SK-N-SH (cell line): ENCODE measurements around the gene THAP7. TPM values are rescaled to one million over a fixed set of nuclear protein-coding genes. Genes with fewer than 3 reads are reported as not detected.

Experiments
- CTCF ChIA-PET: fragments of 300-600, 350-600 bp; formaldehyde crosslinking; extraction: SDS; loops from one replicate; lab custom pipeline; 2021; lab: Yijun Ruan, JAX
- POLR2A ChIA-PET: fragments of 350-600 bp; sonication (Branson Sonifier 250); formaldehyde crosslinking; extraction: SDS; loops from one replicate; lab custom pipeline; 2020; ENCODE audit warnings: antibody characterized with exemption, inconsistent platforms; lab: Yijun Ruan, JAX
- DNase-seq: peaks from one replicate; pipeline ENCODE4 v3.0.0; 2012
- H2AFZ ChIP-seq: fragments of 200-600 bp; sonication (generic); 2 replicates; pipeline ENCODE4 v1.8.1; 2016; ENCODE audit warnings: antibody characterized with exemption, mild to moderate bottlenecking, low read depth
- H3F3A ChIP-seq: fragments of 200-600 bp; sonication (generic); replicated peaks from 2 replicates; pipeline ENCODE3; 2016; ENCODE audit warnings: antibody characterized with exemption, mild to moderate bottlenecking; ENCODE audit not compliant: insufficient read depth
- H3K27ac ChIP-seq, 2 experiments: fragments of 200-500 bp in 1 of 2; fragments of 200-600 bp in 1 of 2; sonication (Bioruptor generic) in 1 of 2; sonication (generic), shearing (Covaris generic) in 1 of 2; 2 replicates each; pipeline versions ENCODE4 v1.5.1 to v1.6.1; 2014 to 2016; ENCODE audit warnings: low read depth in 2 of 2, inconsistent platforms in 1 of 2, low read length in 1 of 2, mild to moderate bottlenecking in 1 of 2, mixed read lengths in 1 of 2
- H3K27me3 ChIP-seq: fragments of 200-600 bp; sonication (generic), shearing (Covaris generic); 2 replicates; pipeline ENCODE4 v1.6.1; 2016; ENCODE audit warnings: mixed run types; ENCODE audit not compliant: insufficient read depth
- H3K36me3 ChIP-seq, 2 experiments: fragments of 200-500 bp in 1 of 2; fragments of 200-600 bp in 1 of 2; sonication (Bioruptor generic) in 1 of 2; sonication (generic) in 1 of 2; replicated peaks in 1 of 2; 2 replicates each; pipeline versions ENCODE3 to v1.5.1; 2014 to 2016; ENCODE audit warnings: low read length in 1 of 2, mild to moderate bottlenecking in 1 of 2; ENCODE audit not compliant: insufficient read depth in 2 of 2, control insufficient read depth in 1 of 2
- H3K4me1 ChIP-seq, 2 experiments: fragments of 200-500 bp in 1 of 2; fragments of 200-600 bp in 1 of 2; sonication (Bioruptor generic) in 1 of 2; sonication (generic), shearing (Covaris generic) in 1 of 2; 2 replicates each; pipeline versions ENCODE4 v1.5.1 to v1.6.1; 2014 to 2016; ENCODE audit warnings: low read depth in 1 of 2, low read length in 1 of 2, mixed run types in 1 of 2; ENCODE audit not compliant: insufficient read depth in 2 of 2, control insufficient read depth in 1 of 2
- H3K4me2 ChIP-seq: fragments of 200-600 bp; sonication (generic), shearing (Covaris generic); 2 replicates; pipeline ENCODE4 v1.6.1; 2017; ENCODE audit warnings: mixed run types
- H3K4me3 ChIP-seq, 2 experiments: fragments of 200-500 bp in 1 of 2; fragments of 200-600 bp in 1 of 2; sonication (Bioruptor generic) in 1 of 2; sonication (generic), shearing (Covaris generic) in 1 of 2; 2 replicates each; pipeline versions ENCODE4 v1.5.1 to v1.8.1; 2014 to 2016; ENCODE audit warnings: low read depth in 2 of 2, inconsistent platforms in 1 of 2, low read length in 1 of 2, mild to moderate bottlenecking in 1 of 2, mixed read lengths in 1 of 2, moderate library complexity in 1 of 2
- H3K79me2 ChIP-seq: fragments of 200-600 bp; sonication (generic); 2 replicates; pipeline ENCODE4 v1.8.1; 2017; ENCODE audit warnings: mild to moderate bottlenecking; ENCODE audit not compliant: insufficient read depth
- H3K9ac ChIP-seq: fragments of 200-600 bp; sonication (generic); 2 replicates; pipeline ENCODE4 v1.6.1; 2017; ENCODE audit warnings: mixed run types
- H3K9me2 ChIP-seq: fragments of 200-600 bp; sonication (generic); 2 replicates; pipeline ENCODE4 v1.6.1; 2017; ENCODE audit warnings: mixed run types
- H3K9me3 ChIP-seq: fragments of 200-600 bp; sonication (generic); 2 replicates; pipeline ENCODE4 v1.6.1; 2017; ENCODE audit warnings: mixed run types, mild to moderate bottlenecking, moderate library complexity
- H4K20me1 ChIP-seq: fragments of 200-600 bp; sonication (generic); 2 replicates; pipeline ENCODE4 v1.6.1; 2017; ENCODE audit warnings: mild to moderate bottlenecking, mixed run types; ENCODE audit not compliant: insufficient read depth
- CTCF ChIP-seq: fragments of 200-600 bp; sonication (generic); IDR thresholded peaks from 2 replicates; pipeline ENCODE4 v1.6.1; 2017; ENCODE audit warnings: antibody characterized with exemption, mild to moderate bottlenecking, moderate library complexity
- ELF1 ChIP-seq: IDR thresholded peaks from 2 replicates; pipeline ENCODE4 v1.4.0; 2012
- EZH2phosphoT487 ChIP-seq: fragments of 200-600 bp; sonication (generic); IDR thresholded peaks from 2 replicates; pipeline ENCODE4 v1.6.1; 2017; ENCODE audit warnings: low read depth, mixed run types, mild to moderate bottlenecking, antibody characterized with exemption, moderate library complexity, borderline replicate concordance
- GABPA ChIP-seq: IDR thresholded peaks from 2 replicates; pipeline ENCODE4 v1.4.0; 2012; ENCODE audit warnings: low read depth, mild to moderate bottlenecking
- IRF3 ChIP-seq: fragments of 150-350 bp; IDR thresholded peaks from 2 replicates; pipeline ENCODE4 v1.6.1; 2016; ENCODE audit warnings: mild to moderate bottlenecking, low read depth, low read length
- MAX ChIP-seq: IDR thresholded peaks from 2 replicates; pipeline ENCODE4 v1.4.0; 2012; ENCODE audit warnings: low read depth
- REST ChIP-seq: IDR thresholded peaks from 2 replicates; pipeline ENCODE4 v1.6.1; 2012; ENCODE audit warnings: mild to moderate bottlenecking, low read depth, low read length, moderate library complexity
- WGBS: methylation state at CpG from one replicate; pipeline ENCODE4 v1.1.6; 2017; ENCODE audit warnings: low lambda C conversion rate; 5-methylcytosine and 5-hydroxymethylcytosine counted together
- polyA plus RNA-seq, 3 experiments: library from polyadenylated mRNA; depleted of rRNA; stranded (reverse); fragments of >200 nt; gene quantifications; 2 replicates each; pipeline ENCODE4 v1.2.3, GENCODE V29; 2012

THAP7 gene
- polyA plus RNA-seq, 1 of the 3 experiments (the other 2 are of a cell fraction), result 32.0 TPM

- no peak overlapping the region for H3K4me2 ChIP-seq
- no peaks in the 10 kb centered on the region for H3K27me3 ChIP-seq
- CTCF ChIA-PET, result interaction anchor here (2.3 kb wide), 1 partner anchor 11 kb away, joined by 6 read pairs; the partner anchor contains the start of gene AIFM3
- H3K4me1 ChIP-seq, result no peaks in the 10 kb centered on the region; a peak in 1 of 4 replicates
- no peak overlapping the region for H2AFZ ChIP-seq
- DNase-seq, result no peak
- POLR2A ChIA-PET, result interaction anchor here (0.8 kb wide), 1 partner anchor 26 kb away, joined by 10 read pairs; the partner anchor contains the start of gene LZTR1
- H3K9ac ChIP-seq, result no peak overlapping the region
- H3K4me3 ChIP-seq, result no peak overlapping the region
- no peaks in the 10 kb centered on the region for H3K9me3 ChIP-seq
- H3K9me2 ChIP-seq, result no peaks in the 10 kb centered on the region
- no peak overlapping the region for H3K27ac ChIP-seq
- H3K79me2 ChIP-seq, result peaks cover 14% of the 10 kb centered on the region
- peaks cover 14% of the 10 kb centered on the region for H4K20me1 ChIP-seq
- H3F3A ChIP-seq, result peaks cover 4% of the 10 kb centered on the region
- 90% methylated on average over 17 of the region's 27 CpGs for WGBS
- H3K36me3 ChIP-seq, result peaks cover 11 to 25% of the 10 kb centered on the region in 2 experiments
- TF ChIP-seq MAX (no peak), REST (no peak), GABPA (no peak), EZH2phosphoT487 (no peak), CTCF (no peak), IRF3 (no peak), ELF1 (no peak)
- TF ChIP-seq, all 33 proteins: peak for 0
These were observed 45.4 kb downstream of the THAP7 start for GRCh38 chr22:20956258-20957101.
